ENCODE measurements around the gene JMJD1C.
"Not testable (repeated sequence)": the region's sequence is repeated elsewhere in the genome, so short reads cannot be mapped to it uniquely, and the experiment has no call there.

JMJD1C gene

GRCh38 chr10:63161592-63161991 lies 304.2 kb downstream of the JMJD1C start:
- no peak for FAIRE-seq

DNA sequence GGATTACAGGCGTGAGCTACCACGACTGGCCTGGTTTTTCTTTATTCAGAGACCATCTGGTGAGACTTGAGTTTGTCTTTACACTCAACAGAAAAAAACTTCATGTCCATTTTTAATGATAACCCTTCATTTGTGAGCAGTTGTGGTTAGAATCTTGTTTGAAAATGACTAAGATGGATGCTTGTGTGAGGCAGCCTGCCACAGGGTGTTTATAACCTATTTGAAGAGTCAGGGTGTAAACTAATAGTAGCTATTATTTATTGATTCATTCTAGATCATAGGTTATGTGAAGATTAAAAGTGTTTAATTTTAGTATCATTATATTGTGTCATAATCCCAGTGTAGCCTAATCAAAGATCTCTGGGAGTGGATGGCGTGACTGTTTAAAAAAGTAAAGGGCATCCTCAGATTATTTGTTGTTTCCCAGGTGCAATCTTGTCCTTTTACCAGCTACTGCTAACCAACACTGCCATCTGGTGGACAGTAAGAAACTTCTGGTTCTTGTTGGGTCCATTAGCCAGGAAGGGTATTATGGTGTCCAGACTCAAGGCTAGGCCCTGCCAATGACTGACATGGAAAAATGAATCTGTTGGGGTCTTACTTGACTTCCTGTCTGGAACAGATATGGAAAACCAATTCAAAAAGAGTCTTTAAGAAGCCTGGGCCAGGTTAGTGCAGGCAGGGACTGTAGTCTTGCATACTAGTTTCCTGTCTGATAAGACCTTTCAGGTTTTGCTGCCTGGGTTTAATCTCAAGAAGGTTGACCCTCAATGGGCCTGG lies 307.7 kb downstream of the JMJD1C start:
- FAIRE-seq: no peak

- no peak for FAIRE-seq
These were observed 309.5 kb downstream of the JMJD1C start for GRCh38 chr10:63156236-63156635.

DNA sequence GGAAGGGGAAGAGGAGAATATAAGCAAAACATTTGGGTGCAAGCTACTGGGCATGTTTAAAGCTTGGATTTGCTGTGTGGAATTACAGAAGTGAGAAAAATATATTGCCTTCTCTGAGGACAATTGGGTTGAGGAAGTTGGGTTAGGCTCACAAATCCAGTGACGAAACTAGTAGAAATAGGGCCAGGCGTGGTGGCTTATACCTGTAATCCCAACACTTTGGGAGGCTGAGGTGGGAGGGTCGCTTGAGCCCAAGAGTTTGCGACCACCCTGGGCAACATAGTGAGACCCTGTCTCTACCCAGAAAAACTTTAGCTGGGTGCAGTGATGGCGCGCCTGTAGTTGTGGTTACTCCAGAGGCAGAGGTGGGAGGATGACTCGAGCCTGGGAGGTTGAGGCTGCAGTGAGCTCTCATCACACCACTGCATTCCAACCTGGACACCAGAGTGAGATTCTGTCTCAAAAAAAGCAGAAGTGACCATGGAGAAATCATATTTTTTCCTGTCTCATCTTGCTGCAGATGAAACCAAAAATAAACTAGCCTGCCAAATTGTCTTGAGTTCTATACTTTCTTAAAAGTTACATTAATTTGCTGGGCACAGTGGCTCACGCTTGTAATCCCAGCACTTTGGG lies 310.3 kb downstream of the JMJD1C start:
- no peak for FAIRE-seq

GRCh38 chr10:63154546-63155387 lies 311.0 kb downstream of the JMJD1C start:
- peak; percentile 82 for FAIRE-seq

GRCh38 chr10:63153868-63154545 lies 311.8 kb downstream of the JMJD1C start:
- FAIRE-seq: not testable (repeated sequence)

GRCh38 chr10:63150745-63151144 lies 315.0 kb downstream of the JMJD1C start:
- no peak for FAIRE-seq

- FAIRE-seq: no peak
These were observed 319.3 kb downstream of the JMJD1C start for GRCh38 chr10:63146503-63146902.

DNA sequence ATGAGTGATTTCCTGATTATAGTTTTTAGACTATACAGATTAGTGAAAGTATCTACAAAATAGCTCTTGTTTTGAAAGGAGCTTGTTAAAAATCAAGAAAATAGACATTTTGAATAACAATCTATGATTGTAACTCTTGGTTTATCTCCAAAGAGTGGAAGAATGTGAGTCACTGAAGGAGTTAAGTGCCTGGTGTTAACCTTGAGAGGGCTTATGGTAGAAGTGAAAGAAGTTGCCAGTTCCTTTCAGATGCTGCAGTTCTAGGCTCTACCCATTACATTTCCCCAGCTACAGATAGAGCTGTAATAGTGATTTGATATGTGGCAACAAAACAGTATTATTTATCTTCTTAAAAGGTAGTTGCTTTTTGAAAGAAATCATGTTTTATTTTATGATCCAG lies 320.0 kb downstream of the JMJD1C start:
- no peak for FAIRE-seq

DNA sequence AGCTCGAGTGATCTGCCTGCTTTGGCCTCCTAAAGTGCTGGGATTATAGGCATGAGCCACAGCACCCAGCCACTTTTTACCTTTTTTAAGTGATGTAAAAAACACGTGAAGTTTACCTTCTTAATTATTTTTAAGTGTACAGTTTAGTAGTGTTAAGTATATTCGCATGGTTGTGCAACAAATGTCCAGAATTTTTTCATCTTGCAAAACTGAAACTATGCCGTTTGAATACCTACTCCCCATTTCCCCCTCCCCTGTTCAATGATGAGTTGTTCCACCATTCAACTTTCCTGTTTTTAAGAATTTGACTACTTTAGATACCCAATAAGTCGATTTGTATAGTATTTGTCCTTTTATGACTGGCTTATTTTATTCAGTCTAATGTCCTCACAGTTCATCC lies 321.8 kb downstream of the JMJD1C start:
- FAIRE-seq: no peak

GRCh38 chr10:63142136-63142535 lies 323.6 kb downstream of the JMJD1C start:
- no peak for FAIRE-seq

DNA sequence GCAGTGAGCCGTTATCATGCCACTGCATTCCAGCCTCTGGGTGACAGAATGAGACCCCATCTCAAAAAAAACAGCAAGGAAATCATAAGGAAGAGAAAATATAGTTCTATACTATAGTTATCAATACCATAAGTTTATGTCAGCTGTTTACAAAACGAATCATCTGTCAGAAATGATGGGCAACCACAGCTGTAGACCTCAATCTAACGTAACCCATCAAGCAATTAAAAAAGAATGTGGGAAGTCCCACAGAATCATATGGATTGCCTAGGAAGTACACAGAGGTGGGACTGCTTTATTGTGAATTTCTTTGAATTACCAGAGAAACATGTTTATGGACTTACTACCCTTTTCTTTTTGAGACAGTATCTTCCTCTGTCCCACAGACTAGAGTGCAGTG lies 325.7 kb downstream of the JMJD1C start:
- FAIRE-seq: no peak

- no peak for FAIRE-seq
These were observed 328.5 kb downstream of the JMJD1C start for GRCh38 chr10:63137306-63137705.

DNA sequence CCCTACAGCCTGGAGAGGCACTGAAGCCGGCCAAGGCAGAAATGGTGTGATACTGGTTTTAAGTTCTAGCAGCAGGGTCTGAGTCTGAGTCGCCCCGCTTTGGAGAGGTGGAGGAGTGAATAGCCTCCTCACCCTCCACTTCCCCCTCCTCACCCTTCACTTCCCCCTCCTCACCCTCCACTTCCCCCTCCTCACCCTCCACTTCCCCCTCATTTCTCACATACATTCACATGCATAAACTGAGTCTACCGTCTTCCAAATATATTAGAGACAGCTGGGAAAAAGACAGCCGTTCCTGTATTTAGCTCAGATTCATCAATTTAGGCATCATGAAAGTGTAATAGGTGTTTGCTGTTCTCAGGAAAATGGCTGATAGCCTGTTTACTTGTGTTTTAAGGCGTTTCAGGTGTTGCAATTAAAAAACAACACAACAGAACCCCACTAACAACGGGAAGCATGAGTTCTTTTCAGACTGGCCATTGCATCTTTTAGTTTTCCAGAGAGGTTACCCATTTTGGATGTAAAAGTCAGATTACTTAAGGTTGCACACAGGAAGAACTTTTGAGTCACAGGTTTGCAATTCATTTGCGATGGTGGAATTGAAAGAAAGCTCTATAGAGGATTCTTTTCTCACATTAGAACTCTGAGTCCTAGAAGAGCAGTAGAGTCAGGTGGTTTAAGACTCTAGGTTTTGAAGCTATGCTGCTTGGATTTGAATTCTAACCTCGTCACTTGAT lies 331.8 kb downstream of the JMJD1C start:
- FAIRE-seq: no peak

DNA sequence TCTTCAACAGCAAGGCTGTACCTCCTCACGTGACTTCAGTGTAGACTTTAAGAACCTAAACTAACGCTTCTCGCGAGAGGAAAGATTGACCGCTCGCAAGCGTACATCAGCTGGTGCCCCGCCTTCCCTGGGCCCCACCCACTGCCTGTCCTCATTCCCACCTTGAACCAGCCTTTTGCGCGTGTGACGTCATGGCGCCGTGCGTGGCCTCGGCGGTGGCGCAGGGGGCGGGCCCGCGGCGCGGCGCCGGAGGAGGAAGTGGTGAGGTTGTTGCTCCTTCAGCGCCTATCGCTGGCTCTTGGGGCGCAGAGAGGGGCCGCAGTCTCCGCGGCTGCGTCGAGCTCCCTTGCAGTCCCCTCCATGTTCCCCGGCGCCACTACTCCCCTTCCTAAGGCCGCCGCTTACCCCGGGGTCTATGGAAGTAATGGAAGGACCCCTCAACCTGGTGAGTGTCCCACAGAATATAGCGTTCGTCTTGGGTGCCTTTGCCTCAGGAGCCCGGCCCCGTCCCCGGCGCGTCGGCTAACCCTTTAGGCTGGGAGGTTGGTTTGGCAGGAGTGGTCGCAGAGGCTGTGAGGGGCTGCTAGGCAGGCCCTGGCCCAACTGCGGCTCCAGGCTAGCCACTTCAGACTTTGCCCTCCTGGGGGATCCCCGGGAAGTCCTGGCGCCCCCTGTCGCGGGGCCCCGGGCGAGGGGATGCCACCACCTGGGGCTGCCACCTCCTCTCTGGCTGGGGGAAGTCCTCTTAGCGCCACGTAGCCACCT lies 332.5 kb downstream of the JMJD1C start, which contains the start of gene NRBF2:
NRBF2 (plus strand) TSS at position 273 of the 765 bp plus-strand sequence; CDS start at position 416, 143 bp downstream.
- FAIRE-seq: no peak

- FAIRE-seq: no peak
These were observed 333.1 kb downstream of the JMJD1C start for GRCh38 chr10:63132651-63133055.

- FAIRE-seq: no peak
These were observed 335.9 kb downstream of the JMJD1C start for GRCh38 chr10:63129888-63130287.

GRCh38 chr10:63128443-63128842 lies 337.3 kb downstream of the JMJD1C start:
- no peak for FAIRE-seq

- no peak for FAIRE-seq
These were observed 340.3 kb downstream of the JMJD1C start for GRCh38 chr10:63125459-63125858.

DNA sequence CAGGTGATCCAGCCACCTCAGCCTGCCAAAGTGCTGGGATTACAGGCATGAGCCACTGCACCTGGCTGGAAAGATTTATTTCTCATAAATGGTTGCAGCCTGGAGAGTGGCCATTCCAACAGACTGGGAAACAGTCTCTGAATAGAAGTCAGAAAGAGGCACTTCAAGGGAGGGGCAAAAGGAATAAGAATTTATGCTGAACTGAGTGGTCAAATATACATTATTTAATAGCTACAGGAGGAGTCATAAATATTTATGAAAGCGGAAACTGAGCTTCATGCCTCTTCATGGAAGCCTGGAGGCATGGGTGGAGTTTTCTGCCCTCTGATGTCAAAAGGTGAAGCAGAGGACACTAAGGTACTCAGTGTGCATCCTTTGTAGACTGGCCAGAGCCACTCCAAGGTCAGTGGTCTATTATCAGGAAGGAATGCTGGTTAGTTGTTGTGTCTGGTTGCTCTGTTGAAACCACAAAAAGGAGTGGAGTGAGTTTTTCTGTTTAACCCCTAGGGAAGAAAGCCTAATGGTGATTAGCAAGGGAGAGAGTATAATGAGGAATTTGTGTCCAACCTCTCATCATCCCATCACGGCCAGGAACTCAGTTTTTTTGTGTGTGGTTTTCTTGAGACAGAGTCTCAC lies 341.9 kb downstream of the JMJD1C start:
- FAIRE-seq: no peak

- no peak for FAIRE-seq
These were observed 345.2 kb downstream of the JMJD1C start for GRCh38 chr10:63120554-63120953.

All from colon (tissue), 2 donors.